Cardiac fibroblast (primary cell): ENCODE data around the gene TEKT2.

Source experiments
- DNase-seq, 2 donors: peaks; one replicate each; pipeline versions ENCODE4 v3.0.0 to v3.0.0-alpha.2; 2010; ENCODE audit warnings: low read depth in 2 of 2
- H3K4me3 ChIP-seq, 2 donors: replicated peaks in 1 of 2; 1 replicate in 1 of 2; 2 replicates in 1 of 2; pipeline ENCODE4 v1.5.1; 2011; ENCODE audit warnings: low read depth in 2 of 2, low read length in 2 of 2, mild to moderate bottlenecking in 2 of 2, moderate library complexity in 1 of 2
- TF ChIP-seq, protein P1 (sequence below): IDR thresholded peaks from one replicate; pipeline ENCODE4 v1.5.1; 2011; ENCODE audit warnings: low read depth, mild to moderate bottlenecking, low read length, inconsistent platforms

Gene TEKT2

DNA sequence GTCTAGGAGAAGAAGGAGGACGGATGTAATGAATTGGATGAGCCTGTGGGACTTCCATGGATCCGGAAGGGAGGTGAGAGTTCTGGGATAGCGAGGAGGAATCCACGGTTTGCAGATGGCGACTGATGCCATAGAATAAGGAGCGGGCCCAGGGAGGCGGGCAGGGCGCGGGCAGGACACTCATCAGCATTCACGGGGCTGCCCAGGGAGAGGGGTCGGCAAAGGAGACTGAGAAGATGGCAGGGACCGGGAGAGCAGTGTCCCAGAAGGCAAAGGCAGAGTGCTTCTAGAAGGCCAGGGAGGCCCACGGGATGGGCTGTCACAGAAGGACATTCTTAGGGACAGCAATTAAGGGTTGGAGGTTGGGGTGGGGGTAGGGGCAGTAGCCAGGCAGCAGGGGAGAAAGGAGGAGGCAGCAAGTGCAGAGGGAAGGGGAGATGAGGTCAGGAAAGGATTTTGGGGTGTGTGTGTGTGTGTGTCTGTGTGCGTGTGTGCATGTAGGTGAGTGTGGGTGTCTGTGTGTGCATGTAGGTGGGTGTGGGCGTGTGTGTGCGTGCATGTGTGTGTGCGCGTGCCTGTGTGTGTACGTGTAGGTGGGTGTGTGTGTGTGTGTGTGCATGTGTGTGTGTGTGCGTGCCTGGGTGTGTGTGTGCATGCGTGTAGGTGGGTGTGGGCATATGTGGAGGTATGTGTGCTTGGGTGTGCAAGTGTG lies 42.3 kb downstream of the TEKT2 start:
- no peak overlapping the region for H3K4me3 ChIP-seq
- TF ChIP-seq, protein P1, sequence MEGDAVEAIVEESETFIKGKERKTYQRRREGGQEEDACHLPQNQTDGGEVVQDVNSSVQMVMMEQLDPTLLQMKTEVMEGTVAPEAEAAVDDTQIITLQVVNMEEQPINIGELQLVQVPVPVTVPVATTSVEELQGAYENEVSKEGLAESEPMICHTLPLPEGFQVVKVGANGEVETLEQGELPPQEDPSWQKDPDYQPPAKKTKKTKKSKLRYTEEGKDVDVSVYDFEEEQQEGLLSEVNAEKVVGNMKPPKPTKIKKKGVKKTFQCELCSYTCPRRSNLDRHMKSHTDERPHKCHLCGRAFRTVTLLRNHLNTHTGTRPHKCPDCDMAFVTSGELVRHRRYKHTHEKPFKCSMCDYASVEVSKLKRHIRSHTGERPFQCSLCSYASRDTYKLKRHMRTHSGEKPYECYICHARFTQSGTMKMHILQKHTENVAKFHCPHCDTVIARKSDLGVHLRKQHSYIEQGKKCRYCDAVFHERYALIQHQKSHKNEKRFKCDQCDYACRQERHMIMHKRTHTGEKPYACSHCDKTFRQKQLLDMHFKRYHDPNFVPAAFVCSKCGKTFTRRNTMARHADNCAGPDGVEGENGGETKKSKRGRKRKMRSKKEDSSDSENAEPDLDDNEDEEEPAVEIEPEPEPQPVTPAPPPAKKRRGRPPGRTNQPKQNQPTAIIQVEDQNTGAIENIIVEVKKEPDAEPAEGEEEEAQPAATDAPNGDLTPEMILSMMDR = no peak

DNA sequence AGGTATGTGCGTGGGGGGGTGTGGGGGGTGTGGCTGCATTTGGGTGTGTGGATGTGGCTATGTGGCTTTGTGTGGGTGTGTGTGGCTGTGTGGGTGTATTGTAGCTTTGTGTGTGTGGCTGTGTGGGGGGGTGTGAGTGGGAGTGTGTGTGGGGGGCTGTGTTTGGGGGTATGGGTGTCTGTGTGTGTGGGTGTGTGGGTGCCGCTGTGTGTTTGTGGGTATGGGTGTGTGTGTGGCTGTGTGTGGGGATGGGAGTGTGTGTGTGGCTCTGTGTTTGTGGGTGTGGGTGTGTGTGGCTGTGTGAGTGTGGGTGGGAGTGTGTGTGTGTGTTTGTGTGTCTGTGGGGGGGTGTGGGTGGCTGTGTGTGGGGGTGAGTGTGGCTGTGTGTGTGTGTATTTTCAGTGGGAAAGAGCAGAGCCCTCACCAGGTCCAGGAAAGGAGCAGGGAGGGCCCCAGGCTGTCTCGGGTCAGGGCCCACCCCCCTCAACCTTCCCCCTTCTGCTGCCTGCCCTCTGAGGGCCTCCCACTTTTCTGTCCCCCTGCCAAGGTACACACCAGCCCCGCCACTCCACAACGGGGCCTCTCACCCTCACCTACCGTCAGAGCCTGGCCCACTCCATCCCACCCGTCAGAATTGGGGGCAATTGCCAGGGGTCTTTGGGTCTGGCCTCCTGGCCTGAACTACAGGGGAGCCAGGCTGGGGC lies 43.1 kb downstream of the TEKT2 start:
- TF ChIP-seq, protein P1 = no peak
- no peak overlapping the region for H3K4me3 ChIP-seq
- DNase-seq = no peak

More for the DNA sequence above, 42.3 kb downstream of the TEKT2 start:
- DNase-seq = no peak

DNA sequence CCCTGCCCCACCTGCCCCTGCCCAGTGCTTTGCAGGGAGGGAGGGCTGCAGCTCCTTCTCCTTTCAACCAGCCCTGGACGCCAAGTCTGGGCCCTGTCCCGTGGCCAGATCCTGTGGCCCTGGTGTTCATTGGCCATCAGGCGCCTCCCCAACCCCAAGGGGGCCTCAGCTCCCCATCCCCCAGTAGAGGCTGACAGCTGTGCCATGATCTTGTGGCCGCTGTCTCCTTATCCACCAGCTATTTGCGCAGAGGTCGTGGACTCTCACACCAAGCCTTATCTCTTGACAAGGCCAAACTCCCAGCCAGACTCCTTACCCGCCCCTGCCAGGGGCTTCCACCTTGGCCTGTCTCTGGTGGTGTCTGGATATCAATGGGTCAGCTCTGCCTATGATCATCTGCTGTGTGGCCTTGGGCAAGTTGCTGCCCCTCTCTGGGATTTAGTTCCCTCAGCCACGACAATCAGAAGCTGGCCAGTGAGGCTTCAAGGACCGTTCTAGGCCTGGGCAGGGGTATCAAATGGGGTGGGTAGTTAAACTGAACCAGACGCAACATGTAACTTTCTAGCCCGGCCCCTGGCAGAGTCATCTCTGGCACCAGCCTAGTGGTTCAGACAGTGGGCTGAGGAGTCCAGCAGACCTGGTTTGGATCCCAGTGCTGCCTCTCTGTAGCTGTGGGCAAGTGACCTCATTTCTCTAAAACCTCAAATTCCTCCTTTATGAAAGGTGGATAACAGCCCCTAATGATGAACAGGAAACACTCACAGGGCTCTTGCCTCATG lies 44.4 kb downstream of the TEKT2 start:
- peak; percentile 31 to 43 for DNase-seq
- TF ChIP-seq, protein P1 = no peak
- H3K4me3 ChIP-seq = no peak overlapping the region

DNA sequence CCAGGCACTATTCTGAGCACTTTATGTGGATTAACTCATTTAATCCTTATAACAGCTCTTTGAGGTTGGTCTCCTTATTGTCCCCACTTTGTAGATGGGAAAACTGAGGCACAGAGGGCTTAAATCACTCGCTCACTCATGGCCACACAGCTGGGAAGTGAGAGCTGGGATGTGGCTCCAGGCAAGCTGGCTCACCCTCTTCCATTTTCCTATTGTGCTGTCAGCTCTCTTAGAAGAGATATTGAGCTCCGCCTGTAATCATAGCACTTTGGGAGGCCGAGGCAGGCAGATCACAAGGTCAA lies 45.0 kb downstream of the TEKT2 start:
- DNase-seq = no peak
- TF ChIP-seq, protein P1 = no peak
- no peak overlapping the region for H3K4me3 ChIP-seq

DNA sequence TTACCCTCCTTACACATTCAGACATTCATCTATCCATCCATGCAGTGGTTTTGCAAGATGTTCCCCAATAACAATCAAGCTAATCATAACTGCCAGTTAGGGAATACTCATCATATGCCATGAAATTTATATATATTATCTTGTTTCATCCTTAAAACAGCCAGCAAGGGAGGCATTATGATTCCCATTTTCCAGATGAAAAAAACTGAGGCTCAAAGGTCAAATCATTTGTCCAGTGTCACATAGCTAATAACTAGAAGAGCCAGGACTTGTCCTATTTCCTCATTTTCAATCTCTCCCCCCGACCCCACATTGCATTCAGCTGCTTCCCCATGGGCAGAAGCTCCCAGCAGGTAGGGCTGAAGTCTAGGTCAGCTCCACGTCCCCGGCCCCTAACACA lies 48.1 kb downstream of the TEKT2 start:
- no peak overlapping the region for H3K4me3 ChIP-seq
- no peak for DNase-seq
- TF ChIP-seq, protein P1 = no peak

DNA sequence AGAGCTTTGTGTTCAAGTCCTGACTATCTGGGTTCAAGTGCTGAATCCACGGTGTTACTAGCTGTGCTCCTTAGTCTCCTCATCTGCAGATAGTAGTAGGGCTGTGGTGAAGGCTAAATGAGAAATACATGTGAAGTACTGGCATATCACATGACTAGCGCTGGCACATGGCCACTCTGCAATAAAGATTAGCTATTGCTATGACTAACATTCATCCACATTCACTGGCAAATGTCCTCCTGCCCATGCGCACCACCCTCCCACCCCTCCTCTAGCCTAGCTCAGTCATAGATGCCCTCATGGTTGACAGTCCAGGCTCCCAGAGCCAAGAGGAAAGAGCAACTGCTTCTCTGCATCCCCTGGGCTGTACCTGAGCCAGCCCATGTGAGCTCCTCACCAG lies 49.6 kb downstream of the TEKT2 start:
- peak; percentile 91 to 96 for DNase-seq
- TF ChIP-seq, protein P1 = no peak
- no peak overlapping the region for H3K4me3 ChIP-seq
